Measurements from ENCODE around the gene OAF.
"Not testable (repeated sequence)": the region's sequence is repeated elsewhere in the genome, so short reads cannot be mapped to it uniquely, and the experiment has no call there.

OAF gene

GRCh38 chr11:120267319-120267718 is 56.5 kb downstream of the OAF start:
- no peaks in the 10 kb centered on the region for H3K36me3 ChIP-seq (ENCODE audit: insufficient read depth, insufficient read length, low read length)

GRCh38 chr11:120268686-120269085 is 57.9 kb downstream of the OAF start:
- H3K4me3 ChIP-seq (ENCODE audit: insufficient read length, low read depth), result no peak overlapping the region
- no peaks in the 10 kb centered on the region for H3K27me3 ChIP-seq (ENCODE audit: insufficient read depth, insufficient read length)
- TF ChIP-seq YY1 (IDR thresholded peaks at IDR 0.05; ENCODE audit: insufficient read depth, insufficient read length) (no peak), ZNF274 (IDR thresholded peaks at IDR 0.05; ENCODE audit: low read depth, low read length) (no peak), SUZ12 (IDR thresholded peaks at IDR 0.05; ENCODE audit: extremely low read depth, insufficient read depth, insufficient read length) (no peak)
- no peaks in the 10 kb centered on the region for H3K9me3 ChIP-seq (ENCODE audit: insufficient read depth, low read length)
- no peak overlapping the region for H3K9ac ChIP-seq (ENCODE audit: insufficient read length, low read depth)
- no peaks in the 10 kb centered on the region for H3K36me3 ChIP-seq (ENCODE audit: insufficient read depth, insufficient read length, low read length)
- DNase-seq (ENCODE audit: low read depth, low spot score), result no peak
- H3K4me1 ChIP-seq (ENCODE audit: insufficient read depth, insufficient read length), result no peaks in the 10 kb centered on the region

More at GRCh38 chr11:120267319-120267718, 56.5 kb downstream of the OAF start:
- Histone ChIP-seq H3K9me3 (ENCODE audit: insufficient read depth, low read length) (no peaks in the 10 kb centered on the region), H3K9ac (ENCODE audit: insufficient read length, low read depth) (no peak overlapping the region), H3K4me1 (ENCODE audit: insufficient read depth, insufficient read length) (no peaks in the 10 kb centered on the region), H3K27me3 (ENCODE audit: insufficient read depth, insufficient read length) (no peaks in the 10 kb centered on the region), H3K4me3 (ENCODE audit: insufficient read length, low read depth) (no peak overlapping the region)
- no peak for TF ChIP-seq SUZ12 (IDR thresholded peaks at IDR 0.05; ENCODE audit: extremely low read depth, insufficient read depth, insufficient read length)
- TF ChIP-seq YY1 (IDR thresholded peaks at IDR 0.05; ENCODE audit: insufficient read depth, insufficient read length), result no peak
- TF ChIP-seq ZNF274 (IDR thresholded peaks at IDR 0.05; ENCODE audit: low read depth, low read length), result no peak
- DNase-seq (ENCODE audit: low read depth, low spot score), result no peak

- DNase-seq (ENCODE audit: low read depth, low spot score), result no peak
- TF ChIP-seq ZNF274 (IDR thresholded peaks at IDR 0.05; ENCODE audit: low read depth, low read length), result no peak
- no peak for TF ChIP-seq SUZ12 (IDR thresholded peaks at IDR 0.05; ENCODE audit: extremely low read depth, insufficient read depth, insufficient read length)
- no peak for TF ChIP-seq YY1 (IDR thresholded peaks at IDR 0.05; ENCODE audit: insufficient read depth, insufficient read length)
- Histone ChIP-seq H3K4me1 (ENCODE audit: insufficient read depth, insufficient read length) (no peaks in the 10 kb centered on the region), H3K4me3 (ENCODE audit: insufficient read length, low read depth) (no peak overlapping the region), H3K27me3 (ENCODE audit: insufficient read depth, insufficient read length) (no peaks in the 10 kb centered on the region), H3K9me3 (ENCODE audit: insufficient read depth, low read length) (no peaks in the 10 kb centered on the region), H3K36me3 (ENCODE audit: insufficient read depth, insufficient read length, low read length) (no peaks in the 10 kb centered on the region), H3K9ac (ENCODE audit: insufficient read length, low read depth) (no peak overlapping the region)
Measured at GRCh38 chr11:120270386-120270785, 59.6 kb downstream of the OAF start.

DNA sequence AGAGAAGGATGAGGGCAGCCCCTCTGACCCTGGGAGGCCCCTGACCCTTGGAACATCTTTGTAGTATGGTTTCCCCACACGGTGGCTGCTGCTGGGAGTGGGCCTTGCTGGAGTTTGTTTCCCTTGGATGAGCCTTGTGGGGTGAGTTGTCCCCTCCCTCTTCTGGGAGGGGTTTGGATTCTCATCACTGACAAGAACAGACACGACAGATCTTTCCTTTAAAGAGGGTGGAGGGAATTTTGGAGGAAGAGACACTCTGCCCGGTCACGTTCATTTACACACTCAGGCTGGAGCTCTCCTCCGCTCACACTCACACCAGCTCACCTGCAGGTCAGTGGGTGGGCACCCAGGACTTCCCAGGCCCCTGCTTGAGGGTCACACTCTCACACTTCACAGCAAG is 60.8 kb downstream of the OAF start:
- no peaks in the 10 kb centered on the region for H3K36me3 ChIP-seq (ENCODE audit: insufficient read depth, insufficient read length, low read length)
- TF ChIP-seq YY1 (IDR thresholded peaks at IDR 0.05; ENCODE audit: insufficient read depth, insufficient read length) (no peak), ZNF274 (IDR thresholded peaks at IDR 0.05; ENCODE audit: low read depth, low read length) (no peak), SUZ12 (IDR thresholded peaks at IDR 0.05; ENCODE audit: extremely low read depth, insufficient read depth, insufficient read length) (no peak)
- no peak for DNase-seq (ENCODE audit: low read depth, low spot score)
- H3K4me1 ChIP-seq (ENCODE audit: insufficient read depth, insufficient read length), result no peaks in the 10 kb centered on the region
- H3K4me3 ChIP-seq (ENCODE audit: insufficient read length, low read depth), result no peak overlapping the region
- H3K27me3 ChIP-seq (ENCODE audit: insufficient read depth, insufficient read length), result no peaks in the 10 kb centered on the region
- no peak overlapping the region for H3K9ac ChIP-seq (ENCODE audit: insufficient read length, low read depth)
- H3K9me3 ChIP-seq (ENCODE audit: insufficient read depth, low read length), result no peaks in the 10 kb centered on the region

DNA sequence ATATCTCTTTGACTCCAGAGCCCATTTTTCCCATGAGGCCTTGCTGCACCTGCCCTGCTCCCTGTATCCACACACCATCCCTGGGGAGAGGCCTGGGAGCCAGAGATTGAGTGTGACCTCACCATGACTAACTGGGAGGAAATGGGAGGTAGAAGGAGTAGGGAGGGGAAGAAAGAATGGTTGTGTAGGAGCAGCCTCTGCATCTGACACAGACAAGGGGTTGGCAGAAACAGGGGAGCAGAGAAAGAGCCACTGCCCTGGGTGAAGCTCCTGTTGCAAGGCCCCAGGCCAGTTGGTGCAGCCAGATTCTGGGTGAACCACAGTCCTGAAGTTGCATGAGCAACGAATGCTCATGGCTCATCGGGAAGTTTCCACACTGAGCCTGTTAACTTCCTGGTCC is 61.5 kb downstream of the OAF start:
- no peaks in the 10 kb centered on the region for H3K36me3 ChIP-seq (ENCODE audit: insufficient read depth, insufficient read length, low read length)
- no peaks in the 10 kb centered on the region for H3K9me3 ChIP-seq (ENCODE audit: insufficient read depth, low read length)
- DNase-seq (ENCODE audit: low read depth, low spot score), result no peak
- H3K27me3 ChIP-seq (ENCODE audit: insufficient read depth, insufficient read length), result no peaks in the 10 kb centered on the region
- TF ChIP-seq SUZ12 (IDR thresholded peaks at IDR 0.05; ENCODE audit: extremely low read depth, insufficient read depth, insufficient read length) (no peak), ZNF274 (IDR thresholded peaks at IDR 0.05; ENCODE audit: low read depth, low read length) (no peak), YY1 (IDR thresholded peaks at IDR 0.05; ENCODE audit: insufficient read depth, insufficient read length) (no peak)
- no peak overlapping the region for H3K4me3 ChIP-seq (ENCODE audit: insufficient read length, low read depth)
- no peak overlapping the region for H3K9ac ChIP-seq (ENCODE audit: insufficient read length, low read depth)
- H3K4me1 ChIP-seq (ENCODE audit: insufficient read depth, insufficient read length), result no peaks in the 10 kb centered on the region

DNA sequence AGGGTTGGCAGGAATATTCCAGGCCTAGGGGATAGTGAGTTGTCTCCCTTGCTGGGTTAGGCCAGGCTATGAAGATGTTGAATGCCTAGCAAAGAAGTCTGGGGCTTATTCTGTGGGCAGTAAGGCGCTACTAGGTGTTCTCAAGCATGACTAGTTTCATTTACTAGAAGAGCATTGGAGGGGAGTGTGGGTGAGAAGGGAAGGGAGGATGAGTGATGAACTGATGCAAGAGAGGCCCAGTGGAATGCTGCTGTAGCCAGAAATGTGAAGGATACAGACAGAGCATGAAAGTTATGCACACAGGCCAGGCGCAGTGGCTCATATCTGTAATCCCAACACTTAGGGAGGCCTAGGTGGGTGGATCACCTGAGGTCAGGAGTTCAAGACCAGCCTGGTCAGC is 62.6 kb downstream of the OAF start:
- no peaks in the 10 kb centered on the region for H3K4me1 ChIP-seq (ENCODE audit: insufficient read depth, insufficient read length)
- H3K9ac ChIP-seq (ENCODE audit: insufficient read length, low read depth), result no peak overlapping the region
- H3K27me3 ChIP-seq (ENCODE audit: insufficient read depth, insufficient read length), result no peaks in the 10 kb centered on the region
- DNase-seq (ENCODE audit: low read depth, low spot score), result no peak
- no peak for TF ChIP-seq SUZ12 (IDR thresholded peaks at IDR 0.05; ENCODE audit: extremely low read depth, insufficient read depth, insufficient read length)
- no peak for TF ChIP-seq ZNF274 (IDR thresholded peaks at IDR 0.05; ENCODE audit: low read depth, low read length)
- H3K4me3 ChIP-seq (ENCODE audit: insufficient read length, low read depth), result no peak overlapping the region
- no peaks in the 10 kb centered on the region for H3K9me3 ChIP-seq (ENCODE audit: insufficient read depth, low read length)
- H3K36me3 ChIP-seq (ENCODE audit: insufficient read depth, insufficient read length, low read length), result no peaks in the 10 kb centered on the region

DNA sequence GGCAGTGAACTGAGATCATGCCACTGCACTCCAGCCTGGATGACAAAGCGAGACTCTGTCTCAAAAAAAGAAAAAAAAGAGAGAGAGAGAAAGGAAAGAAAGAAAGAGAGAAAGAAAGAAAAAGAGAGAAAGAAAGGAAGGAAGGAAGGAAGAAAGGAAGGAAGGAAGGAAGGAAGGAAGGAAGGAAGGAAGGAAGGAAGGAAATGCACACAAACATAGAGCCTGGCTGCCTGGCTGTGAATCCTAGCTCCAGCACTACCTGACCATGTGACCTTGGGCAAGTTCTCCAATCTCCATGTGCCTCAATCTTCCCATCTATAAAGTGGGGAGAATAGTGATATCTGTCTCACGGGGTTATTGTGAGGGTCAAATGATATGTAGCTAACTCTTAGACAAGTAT is 63.1 kb downstream of the OAF start:
- not testable (repeated sequence) for H3K9me3 ChIP-seq (ENCODE audit: insufficient read depth, low read length); H3K27me3 ChIP-seq (ENCODE audit: insufficient read depth, insufficient read length); H3K4me3 ChIP-seq (ENCODE audit: insufficient read length, low read depth); H3K4me1 ChIP-seq (ENCODE audit: insufficient read depth, insufficient read length); H3K9ac ChIP-seq (ENCODE audit: insufficient read length, low read depth); DNase-seq (ENCODE audit: low read depth, low spot score); H3K36me3 ChIP-seq (ENCODE audit: insufficient read depth, insufficient read length, low read length)

DNA sequence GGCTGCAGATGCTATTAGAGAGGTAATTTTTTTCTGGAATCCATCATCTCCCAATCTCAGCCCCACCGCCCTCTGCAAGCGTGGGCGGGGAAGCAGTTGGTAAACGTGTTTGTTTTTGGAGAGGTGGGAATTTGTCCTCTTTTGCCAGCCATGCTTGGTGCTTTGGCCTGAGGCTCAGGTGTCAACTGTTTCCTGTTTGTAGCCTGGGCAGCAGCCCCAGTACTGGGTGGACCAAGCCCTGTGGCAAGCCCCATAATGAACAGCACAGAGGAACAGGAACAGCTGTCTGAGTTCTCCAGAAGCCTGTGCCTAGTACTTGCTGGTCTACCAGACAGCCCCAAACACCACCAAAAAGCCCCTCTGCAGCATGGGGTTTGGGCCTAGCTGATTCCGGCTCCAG is 68.7 kb downstream of the OAF start:
- no peak overlapping the region for H3K9ac ChIP-seq (ENCODE audit: insufficient read length, low read depth)
- no peak for DNase-seq (ENCODE audit: low read depth, low spot score)

More for the DNA sequence above, 68.7 kb downstream of the OAF start:
- no peak overlapping the region for H3K4me3 ChIP-seq (ENCODE audit: insufficient read length, low read depth)
- H3K27me3 ChIP-seq (ENCODE audit: insufficient read depth, insufficient read length), result no peaks in the 10 kb centered on the region
- TF ChIP-seq YY1 (IDR thresholded peaks at IDR 0.05; ENCODE audit: insufficient read depth, insufficient read length) (no peak), SUZ12 (IDR thresholded peaks at IDR 0.05; ENCODE audit: extremely low read depth, insufficient read depth, insufficient read length) (no peak), ZNF274 (IDR thresholded peaks at IDR 0.05; ENCODE audit: low read depth, low read length) (no peak)
- H3K9me3 ChIP-seq (ENCODE audit: insufficient read depth, low read length), result no peaks in the 10 kb centered on the region
- no peaks in the 10 kb centered on the region for H3K36me3 ChIP-seq (ENCODE audit: insufficient read depth, insufficient read length, low read length)
- peaks cover 3% of the 10 kb centered on the region for H3K4me1 ChIP-seq (ENCODE audit: insufficient read depth, insufficient read length)
